ENCODE results near the gene RSAD1.

RSAD1 gene

GRCh38 chr17:50523208-50523607 is 44.5 kb downstream of the RSAD1 start:
- Histone ChIP-seq H3F3A (ENCODE audit: insufficient read depth) (no peaks in the 10 kb centered on the region), H3K79me2 (ENCODE audit: insufficient read depth, low read length) (no peaks in the 10 kb centered on the region), H3K36me3 (ENCODE audit: low read length) (no peaks in the 10 kb centered on the region), H3K9ac (ENCODE audit: low read length) (no peak overlapping the region), H3K9me2 (replicated peaks; ENCODE audit: insufficient read depth, low read length) (no peaks in the 10 kb centered on the region), H2AFZ (ENCODE audit: low read depth, low read length, severe bottlenecking) (no peak overlapping the region), H3K4me3 (ENCODE audit: insufficient read depth, low read length, poor library complexity, severe bottlenecking) (no peak overlapping the region), H3K27me3 (ENCODE audit: low read length) (no peaks in the 10 kb centered on the region), H3K9me3 (ENCODE audit: insufficient read depth, low read length) (no peaks in the 10 kb centered on the region), H4K20me1 (ENCODE audit: low read depth, low read length) (no peaks in the 10 kb centered on the region), H3K27ac (ENCODE audit: low read depth, low read length) (no peak overlapping the region), H3K4me2 (ENCODE audit: low read depth, low read length, poor library complexity, severe bottlenecking) (no peak overlapping the region)
- TF ChIP-seq EZH2phosphoT487 (conservative IDR thresholded peaks at IDR 0.05; ENCODE audit: low read length), result no peak
- no peak for TF ChIP-seq CTCF (IDR thresholded peaks at IDR 0.05; ENCODE audit: insufficient read depth, low read length, poor library complexity, severe bottlenecking)

GRCh38 chr17:50524838-50525237 is 46.2 kb downstream of the RSAD1 start:
- no peak overlapping the region for H3K9ac ChIP-seq (ENCODE audit: low read length)
- no peaks in the 10 kb centered on the region for H3F3A ChIP-seq (ENCODE audit: insufficient read depth)
- TF ChIP-seq EZH2phosphoT487 (conservative IDR thresholded peaks at IDR 0.05; ENCODE audit: low read length), result no peak
- H3K9me3 ChIP-seq (ENCODE audit: insufficient read depth, low read length), result no peaks in the 10 kb centered on the region
- H4K20me1 ChIP-seq (ENCODE audit: low read depth, low read length), result no peaks in the 10 kb centered on the region
- H2AFZ ChIP-seq (ENCODE audit: low read depth, low read length, severe bottlenecking), result no peak overlapping the region
- no peaks in the 10 kb centered on the region for H3K36me3 ChIP-seq (ENCODE audit: low read length)
- no peaks in the 10 kb centered on the region for H3K27me3 ChIP-seq (ENCODE audit: low read length)
- no peaks in the 10 kb centered on the region for H3K9me2 ChIP-seq (replicated peaks; ENCODE audit: insufficient read depth, low read length)
- H3K4me2 ChIP-seq (ENCODE audit: low read depth, low read length, poor library complexity, severe bottlenecking), result no peak overlapping the region
- no peak overlapping the region for H3K27ac ChIP-seq (ENCODE audit: low read depth, low read length)
- H3K4me3 ChIP-seq (ENCODE audit: insufficient read depth, low read length, poor library complexity, severe bottlenecking), result no peak overlapping the region
- no peaks in the 10 kb centered on the region for H3K79me2 ChIP-seq (ENCODE audit: insufficient read depth, low read length)

GRCh38 chr17:50527155-50527762 is 48.6 kb downstream of the RSAD1 start:
- Histone ChIP-seq H3K27me3 (ENCODE audit: low read length) (no peaks in the 10 kb centered on the region), H3K9ac (ENCODE audit: low read length) (no peak overlapping the region), H3K79me2 (ENCODE audit: insufficient read depth, low read length) (no peaks in the 10 kb centered on the region), H3F3A (ENCODE audit: insufficient read depth) (no peaks in the 10 kb centered on the region), H4K20me1 (ENCODE audit: low read depth, low read length) (no peaks in the 10 kb centered on the region), H3K27ac (ENCODE audit: low read depth, low read length) (no peak overlapping the region), H2AFZ (ENCODE audit: low read depth, low read length, severe bottlenecking) (no peak overlapping the region), H3K9me2 (replicated peaks; ENCODE audit: insufficient read depth, low read length) (no peaks in the 10 kb centered on the region), H3K4me2 (ENCODE audit: low read depth, low read length, poor library complexity, severe bottlenecking) (no peak overlapping the region), H3K9me3 (ENCODE audit: insufficient read depth, low read length) (no peaks in the 10 kb centered on the region), H3K36me3 (ENCODE audit: low read length) (no peaks in the 10 kb centered on the region), H3K4me3 (ENCODE audit: insufficient read depth, low read length, poor library complexity, severe bottlenecking) (no peak overlapping the region)
- TF ChIP-seq EZH2phosphoT487 (conservative IDR thresholded peaks at IDR 0.05; ENCODE audit: low read length), result no peak
- TF ChIP-seq CTCF (IDR thresholded peaks at IDR 0.05; ENCODE audit: insufficient read depth, low read length, poor library complexity, severe bottlenecking), result no peak

GRCh38 chr17:50527949-50528474 is 49.4 kb downstream of the RSAD1 start:
- TF ChIP-seq EZH2phosphoT487 (conservative IDR thresholded peaks at IDR 0.05; ENCODE audit: low read length) (no peak), CTCF (IDR thresholded peaks at IDR 0.05; ENCODE audit: insufficient read depth, low read length, poor library complexity, severe bottlenecking) (no peak)
- Histone ChIP-seq H3F3A (ENCODE audit: insufficient read depth) (no peaks in the 10 kb centered on the region), H3K36me3 (ENCODE audit: low read length) (no peaks in the 10 kb centered on the region), H3K79me2 (ENCODE audit: insufficient read depth, low read length) (no peaks in the 10 kb centered on the region), H4K20me1 (ENCODE audit: low read depth, low read length) (no peaks in the 10 kb centered on the region), H3K9me3 (ENCODE audit: insufficient read depth, low read length) (no peaks in the 10 kb centered on the region), H3K4me3 (ENCODE audit: insufficient read depth, low read length, poor library complexity, severe bottlenecking) (no peak overlapping the region), H2AFZ (ENCODE audit: low read depth, low read length, severe bottlenecking) (no peak overlapping the region), H3K9ac (ENCODE audit: low read length) (no peak overlapping the region), H3K9me2 (replicated peaks; ENCODE audit: insufficient read depth, low read length) (no peaks in the 10 kb centered on the region), H3K4me2 (ENCODE audit: low read depth, low read length, poor library complexity, severe bottlenecking) (no peak overlapping the region), H3K27me3 (ENCODE audit: low read length) (no peaks in the 10 kb centered on the region), H3K27ac (ENCODE audit: low read depth, low read length) (no peak overlapping the region)
